Right lobe of liver (tissue), 6 donors: ENCODE data around the gene CRX. TPM values are rescaled to one million over a fixed set of nuclear protein-coding genes. Genes with fewer than 3 reads are reported as not detected.

Experiments used
- ATAC-seq, 4 donors: fragments of 200-7000 bp; cut with Tn5 transposase; one replicate each; pipeline ENCODE4 v1.9.1; 2020; ENCODE audit warnings: mild to moderate bottlenecking in 4 of 4, moderate library complexity in 4 of 4
- DNase-seq, 3 donors: peaks; one replicate each; pipeline ENCODE4 v3.0.0-alpha.2; 2020
- H3K27ac ChIP-seq, 3 donors: fragments of 200-600 bp; one replicate each; pipeline ENCODE4 v1.8.0; 2022
- H3K27me3 ChIP-seq, 2 donors: fragments of 200-600 bp; one replicate each; pipeline ENCODE4 v1.8.0; 2022
- H3K36me3 ChIP-seq, 4 donors: fragments of 200-600 bp; sonication (generic) in 1 of 4; one replicate each; pipeline versions ENCODE4 v1.5.1 to v1.8.0; 2017 to 2022; ENCODE audit warnings: control low read depth in 1 of 4
- H3K4me1 ChIP-seq, 4 donors: fragments of 200-600 bp; sonication (generic) in 1 of 4; one replicate each; pipeline versions ENCODE4 v1.5.1 to v1.8.0; 2017 to 2022; ENCODE audit warnings: control low read depth in 1 of 4
- H3K4me3 ChIP-seq, 3 donors: fragments of 200-600 bp; one replicate each; pipeline ENCODE4 v1.8.0; 2022
- H3K9me3 ChIP-seq, 4 donors: fragments of 200-600 bp; sonication (generic) in 1 of 4; one replicate each; pipeline versions ENCODE4 v1.5.1 to v1.8.0; 2017 to 2022; ENCODE audit warnings: control low read depth in 1 of 4
- CTCF ChIP-seq, 4 donors: fragments of 200-600 bp in 3 of 4; fragments of 450-650 bp in 1 of 4; IDR thresholded peaks; one replicate each; pipeline versions ENCODE4 v1.5.1 to v1.8.0; 2016 to 2022; ENCODE audit warnings: antibody characterized with exemption in 4 of 4, mild to moderate bottlenecking in 2 of 4
- POLR2A ChIP-seq: fragments of 450-650 bp; IDR thresholded peaks from one replicate; pipeline ENCODE4 v1.6.1; 2017; ENCODE audit warnings: antibody characterized with exemption, mild to moderate bottlenecking
- WGBS: methylation state at CpG from one replicate; pipeline ENCODE4 v1.1.6; 2018; ENCODE audit warnings: low coverage, low lambda C conversion rate; ENCODE audit not compliant: insufficient coverage; ENCODE audit errors: missing lambda C conversion rate; 5-methylcytosine and 5-hydroxymethylcytosine counted together
- intact Hi-C, 2 donors: fragments of 100-400 bp; cut with DNase I; formaldehyde crosslinking; loops; one replicate each; pipeline versions ENCODE4 v1.11.2 to v1.14.1; 2022
- small RNA-seq, 2 experiments: library from RNA; depleted of rRNA; stranded (forward); fragments of <200 nt; gene quantifications; one replicate each; pipeline ENCODE3, GENCODE V24; 2016
- total RNA-seq, 6 experiments: library from RNA; depleted of rRNA in 2 of 6; stranded (reverse); fragments of >200 nt in 2 of 6; fragmentation: NEBNext Ultra II Directional in 3 of 6; extraction: Animal tissue kit (Norgen Biotek cat#: 25700) in 3 of 6; gene quantifications; one replicate each; pipeline versions ENCODE4 v1.1.0 to v1.2.4, GENCODE V29; 2016 to 2023
- donor health status: DM: no; HTN: yes; CAD: no.
- donor health status: DM: no; HTN: no; CAD: no.
- donor health status: DM: no; HTN: no; CAD: no.
- donor health status: DM: no; HTN: yes; CAD: no.
- donor health status: DM: no; HTN: yes; CAD: no.

Gene CRX
- total RNA-seq, 6 experiments from 2014 or later: not detected

DNA sequence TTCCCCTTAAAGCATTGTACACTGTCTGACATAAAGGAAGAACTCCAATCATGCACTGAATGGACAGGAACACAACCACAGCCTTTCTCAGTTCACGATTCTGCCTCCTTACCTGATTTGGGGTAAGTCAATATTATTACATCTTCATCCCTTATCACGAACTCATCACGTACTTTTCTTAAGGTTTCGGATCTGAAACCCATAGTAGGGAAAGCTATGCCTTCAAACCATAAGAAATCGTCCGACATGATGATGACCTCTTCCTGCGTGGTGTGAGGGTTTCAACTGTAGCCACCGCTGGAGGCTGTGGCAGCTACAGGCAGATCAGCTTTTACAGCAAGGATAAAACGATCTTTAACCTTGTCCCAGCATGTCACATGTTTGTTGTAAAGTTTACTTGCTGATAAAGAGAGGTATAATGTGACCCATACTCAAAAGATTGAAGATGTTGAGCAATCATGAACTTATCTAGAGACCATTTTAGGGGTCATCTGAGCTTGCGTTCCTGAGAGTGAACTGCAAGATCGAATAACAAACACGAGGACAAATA, 64.3 kb downstream of the CRX start, which contains the start of gene SULT2A1:
Gene SULT2A1 (minus strand): TSS at position 306 of the 550 bp plus-strand sequence. CDS start 58 bp downstream, at position 248.
- Histone ChIP-seq H3K27ac (peak within 1 kb of the TSS; percentile 51 to 99 (median 93)), H3K9me3 (no peaks in the 10 kb centered on the region), H3K4me3 (peak within 1 kb of the TSS; percentile 36 to 86 (median 85)), H3K36me3 (peaks cover 0 to 44% (median 16%) of the 10 kb centered on the region in 4 donors), H3K4me1 (peaks cover 0 to 41% (median 4%) of the 10 kb centered on the region in 4 donors), H3K27me3 (no peaks in the 10 kb centered on the region)
- intact Hi-C loops: no loop called here
- 22% methylated on average over 12 of the region's 12 CpGs for WGBS
- DNase-seq (peak in 2 of 3 donors; percentile 64 to 71), ATAC-seq (peak; percentile 32 to 85 (median 68))
- no peak for TF ChIP-seq CTCF (IDR thresholded peaks at IDR 0.05)
- peak; percentile 98 for TF ChIP-seq POLR2A

DNA sequence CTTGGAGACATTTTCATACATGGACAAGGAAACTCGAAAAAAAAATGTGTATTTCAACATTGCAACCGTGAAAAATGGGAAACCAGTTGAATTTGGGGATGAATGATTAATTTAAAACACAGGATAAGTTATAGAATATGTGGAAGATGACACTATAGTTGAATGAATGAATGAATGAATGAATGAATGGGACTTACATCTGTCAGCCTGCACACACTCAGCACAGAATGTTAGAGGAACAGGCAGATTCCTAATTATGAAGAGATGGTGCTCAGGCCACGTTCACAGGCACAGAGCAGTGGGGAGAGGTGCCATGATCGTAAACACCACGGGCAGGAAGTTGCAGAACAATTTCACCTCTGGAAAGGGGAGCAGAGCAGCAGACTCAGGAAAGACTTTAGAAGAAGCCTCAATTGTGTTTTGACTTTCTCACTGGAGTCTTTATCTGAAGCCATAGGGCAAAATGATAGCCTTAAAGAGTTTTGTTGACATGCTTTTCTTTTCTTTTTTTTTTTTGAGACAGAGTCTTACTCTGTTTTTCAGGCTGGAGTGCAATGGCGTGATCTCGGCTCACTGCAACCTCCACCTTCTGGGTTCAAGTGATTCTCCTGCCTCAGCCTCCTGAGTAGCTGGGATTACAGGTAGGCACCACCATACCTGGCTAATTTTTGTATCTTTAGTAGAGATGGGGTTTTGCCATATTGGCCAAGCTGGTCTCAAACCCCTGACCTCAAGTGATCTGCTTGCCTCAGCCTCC, 69.3 kb downstream of the CRX start:
- TF ChIP-seq CTCF (IDR thresholded peaks at IDR 0.05) (no peak), POLR2A (no peak)
- Histone ChIP-seq H3K27ac (peak overlapping the region; percentile 63 to 95 (median 93)), H3K9me3 (no peaks in the 10 kb centered on the region), H3K36me3 (no peaks in the 10 kb centered on the region), H3K4me3 (no peak overlapping the region), H3K4me1 (peaks cover 0 to 58% (median 13%) of the 10 kb centered on the region in 4 donors), H3K27me3 (no peaks in the 10 kb centered on the region)
- intact Hi-C loops: no loop called here
- 50% methylated on average over 7 of the region's 7 CpGs for WGBS
- ATAC-seq (no peak), DNase-seq (peak in 1 of 3 donors; percentile 42)

GRCh38 chr19:47891622-47891922, 69.8 kb downstream of the CRX start:
- no peaks in the 10 kb centered on the region for H3K27me3 ChIP-seq
- 13% methylated on average over 2 of the region's 2 CpGs for WGBS
- intact Hi-C loops: no loop called here
- H3K9me3 ChIP-seq: no peaks in the 10 kb centered on the region
- H3K4me1 ChIP-seq: peaks cover 0 to 62% (median 16%) of the 10 kb centered on the region in 4 donors
- TF ChIP-seq CTCF (IDR thresholded peaks at IDR 0.05): no peak
- TF ChIP-seq POLR2A: no peak
- H3K4me3 ChIP-seq: no peak overlapping the region
- ATAC-seq (no peak), DNase-seq (no peak)
- peak overlapping the region; percentile 63 to 95 (median 93) for H3K27ac ChIP-seq
- no peaks in the 10 kb centered on the region for H3K36me3 ChIP-seq

DNA sequence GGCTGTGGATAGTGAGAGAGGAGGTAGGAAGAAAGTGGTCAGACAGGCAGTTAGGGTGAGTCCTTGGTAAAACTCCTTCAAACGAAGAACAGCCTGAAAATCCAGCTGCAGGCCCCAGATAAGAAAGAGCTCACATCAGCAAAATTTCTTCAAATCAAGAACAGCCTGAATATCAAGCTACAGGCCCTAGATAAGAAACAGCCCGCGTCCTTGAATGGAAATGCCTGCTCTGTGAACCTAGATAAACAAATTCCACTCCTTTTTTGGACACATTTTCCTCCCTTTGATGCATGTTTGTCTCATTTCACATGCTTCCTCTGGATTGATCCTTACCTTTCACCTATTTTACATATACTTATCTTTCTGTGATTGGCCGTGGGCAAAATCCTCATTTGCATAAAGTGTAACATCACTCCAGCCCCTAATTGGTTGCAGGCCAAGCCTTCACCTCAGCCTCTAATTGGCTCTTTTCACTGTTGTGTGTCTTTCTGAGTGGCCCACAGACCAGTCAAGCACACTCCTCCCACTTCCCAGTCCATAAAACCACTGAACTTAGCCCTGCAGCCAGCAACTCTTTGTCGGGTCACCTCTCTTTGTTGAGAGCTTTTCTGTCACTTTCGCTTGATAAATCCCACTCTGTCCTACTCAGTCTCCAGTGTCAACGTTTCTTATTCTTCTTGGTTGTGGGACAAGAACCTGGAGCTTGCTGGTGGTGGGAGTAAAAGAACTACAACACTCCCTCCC, 70.4 kb downstream of the CRX start:
- H3K36me3 ChIP-seq: no peaks in the 10 kb centered on the region
- WGBS: 17% methylated on average over 7 of the region's 7 CpGs
- peak overlapping the region; percentile 82 to 95 (median 93) for H3K27ac ChIP-seq
- intact Hi-C loops: no loop called here
- TF ChIP-seq POLR2A (peak; percentile 98), CTCF (IDR thresholded peaks at IDR 0.05) (no peak)
- H3K9me3 ChIP-seq: no peaks in the 10 kb centered on the region
- DNase-seq (peak; percentile 66 to 91 (median 85)), ATAC-seq (peak; percentile 78 to 88 (median 80))
- H3K4me1 ChIP-seq: peaks cover 0 to 63% (median 18%) of the 10 kb centered on the region in 4 donors
- no peaks in the 10 kb centered on the region for H3K27me3 ChIP-seq
- H3K4me3 ChIP-seq: no peak overlapping the region

Small RNAs within 50 kb of the gene (small RNA-seq; reads per million reads assigned to genes)
- 0 reads per million in 2 experiments for gene AC008745.1

Other genes starting within 250 kb of the CRX start
- under 1 TPM in 4 of 6 experiments, not detected in 2; 0.12 to 0.25 (median 0.17) TPM for gene ZNF541, start 248.8 kb upstream of the CRX start, total RNA-seq
- gene BICRA, start 212.8 kb upstream of the CRX start, total RNA-seq: 1 to 10 TPM; 3.7 to 7.3 (median 6.4) TPM
- gene EHD2, start 108.5 kb upstream of the CRX start, total RNA-seq: 10 to 100 TPM in 3 of 6 experiments, 1 to 10 TPM in 3; 3.6 to 20.2 (median 12.8) TPM
- gene NOP53, start 76.4 kb upstream of the CRX start, total RNA-seq: 100 to 1,000 TPM in 1 of 6 experiments, 10 to 100 TPM in 5; 73.6 to 105 (median 79.4) TPM
- gene SELENOW, start 43.2 kb upstream of the CRX start, total RNA-seq: 100 to 1,000 TPM in 3 of 6 experiments, 10 to 100 TPM in 3; 46.4 to 141 (median 83.0) TPM
- gene TPRX1, start 17.4 kb upstream of the CRX start, total RNA-seq: not detected
- not detected for gene TPRX2, start 37.3 kb downstream of the CRX start, total RNA-seq
- 1,000 to 10,000 TPM in 1 of 6 experiments, 100 to 1,000 TPM in 5; 156 to 1,019 (median 382) TPM for gene SULT2A1, start 64.4 kb downstream of the CRX start, total RNA-seq
- not detected for gene BSPH1, start 170.2 kb downstream of the CRX start, total RNA-seq
- not detected for gene ELSPBP1, start 172.7 kb downstream of the CRX start, total RNA-seq
- gene CABP5, start 222.1 kb downstream of the CRX start, total RNA-seq: not detected